Measurements from ENCODE around the gene S100A1. TPM values are rescaled to one million over a fixed set of nuclear protein-coding genes. Genes with fewer than 3 reads are reported as not detected.

Gene S100A1
- total and polyA plus RNA-seq, 12 donors: 685 to 3,035 (median 2,343) TPM

DNA sequence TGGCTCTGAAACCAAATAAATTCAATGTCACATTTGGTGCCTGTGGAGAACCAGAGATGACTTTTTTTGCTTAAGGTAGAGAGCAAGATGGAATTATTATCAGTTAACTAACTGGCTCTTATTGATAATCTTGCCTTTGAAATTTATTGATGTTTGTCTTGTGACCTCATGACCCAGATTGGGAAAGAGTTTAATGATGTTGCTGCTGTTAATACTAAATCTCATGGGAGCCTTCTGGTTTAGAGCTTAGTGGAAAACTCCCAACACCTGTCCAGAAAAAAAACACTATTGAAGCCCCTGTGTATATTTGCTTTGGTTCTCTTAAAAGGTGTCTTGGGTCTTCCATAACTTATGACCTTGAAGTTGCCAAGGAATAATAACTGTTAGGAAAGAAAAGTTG lies 15.6 kb downstream of the S100A1 start:
- intact Hi-C loops (cut with DNase I): no loop called here
- peaks cover 0 to 87% (median 62%) of the 10 kb centered on the region in 9 donors for H3K36me3 ChIP-seq
- no peak for ATAC-seq
- no peaks in the 10 kb centered on the region for H3K9me3 ChIP-seq
- peaks cover 0 to 78% (median 45%) of the 10 kb centered on the region in 9 donors for H3K4me1 ChIP-seq
- DNase-seq: no peak
- H3K27ac ChIP-seq: peak overlapping the region in 6 of 10 donors; percentile 1 to 66 (median 29)
- TF ChIP-seq, protein P1, sequence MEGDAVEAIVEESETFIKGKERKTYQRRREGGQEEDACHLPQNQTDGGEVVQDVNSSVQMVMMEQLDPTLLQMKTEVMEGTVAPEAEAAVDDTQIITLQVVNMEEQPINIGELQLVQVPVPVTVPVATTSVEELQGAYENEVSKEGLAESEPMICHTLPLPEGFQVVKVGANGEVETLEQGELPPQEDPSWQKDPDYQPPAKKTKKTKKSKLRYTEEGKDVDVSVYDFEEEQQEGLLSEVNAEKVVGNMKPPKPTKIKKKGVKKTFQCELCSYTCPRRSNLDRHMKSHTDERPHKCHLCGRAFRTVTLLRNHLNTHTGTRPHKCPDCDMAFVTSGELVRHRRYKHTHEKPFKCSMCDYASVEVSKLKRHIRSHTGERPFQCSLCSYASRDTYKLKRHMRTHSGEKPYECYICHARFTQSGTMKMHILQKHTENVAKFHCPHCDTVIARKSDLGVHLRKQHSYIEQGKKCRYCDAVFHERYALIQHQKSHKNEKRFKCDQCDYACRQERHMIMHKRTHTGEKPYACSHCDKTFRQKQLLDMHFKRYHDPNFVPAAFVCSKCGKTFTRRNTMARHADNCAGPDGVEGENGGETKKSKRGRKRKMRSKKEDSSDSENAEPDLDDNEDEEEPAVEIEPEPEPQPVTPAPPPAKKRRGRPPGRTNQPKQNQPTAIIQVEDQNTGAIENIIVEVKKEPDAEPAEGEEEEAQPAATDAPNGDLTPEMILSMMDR (IDR thresholded peaks at IDR 0.05): no peak
- H3K27me3 ChIP-seq: no peaks in the 10 kb centered on the region
- H3K4me3 ChIP-seq: no peak overlapping the region

DNA sequence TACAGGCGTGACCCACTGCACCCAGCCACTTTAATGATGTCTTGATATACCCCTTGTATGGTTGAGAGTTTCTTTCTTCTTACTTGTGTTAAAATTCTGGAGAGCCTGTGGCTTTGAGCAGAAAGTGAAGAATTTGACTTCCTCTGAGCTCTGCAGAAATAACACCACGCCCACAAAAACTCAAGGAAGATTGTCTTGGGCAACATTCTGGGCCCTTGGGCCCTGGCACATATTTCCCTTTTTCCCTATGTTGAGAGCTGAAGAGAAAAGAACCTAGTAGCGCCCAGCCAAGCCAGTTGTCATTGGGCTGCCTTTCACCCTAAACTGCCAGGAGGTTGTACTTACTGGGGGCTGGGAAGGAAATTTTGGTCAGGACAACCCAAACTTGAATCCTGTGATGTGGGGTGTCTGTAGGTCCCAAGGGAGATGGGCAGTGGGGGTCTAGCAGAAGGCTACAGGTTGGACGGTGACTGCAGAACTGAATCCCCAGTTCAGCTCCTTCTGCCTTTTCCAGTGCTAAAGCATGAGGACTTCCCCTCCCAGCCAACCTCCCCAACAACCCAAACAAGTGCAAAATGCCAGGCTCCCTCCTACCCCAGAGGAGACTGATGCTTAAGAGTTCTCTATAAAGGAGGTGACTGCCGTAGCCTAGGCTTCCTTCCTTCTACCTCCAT lies 18.6 kb downstream of the S100A1 start:
- intact Hi-C loops (cut with DNase I): no loop called here
- TF ChIP-seq, protein P1 (IDR thresholded peaks at IDR 0.05): no peak
- Histone ChIP-seq H3K9me3 (no peaks in the 10 kb centered on the region), H3K4me1 (peaks cover 2 to 62% (median 33%) of the 10 kb centered on the region in 9 donors), H3K36me3 (peaks cover 0 to 57% (median 35%) of the 10 kb centered on the region in 9 donors), H3K27me3 (no peaks in the 10 kb centered on the region), H3K27ac (peak overlapping the region in 3 of 10 donors; percentile 19 to 30 (median 24)), H3K4me3 (no peak overlapping the region)
- DNase-seq: no peak
- 81 to 85% methylated on average over 5 of the region's 5 CpGs for WGBS, 2 donors
- peak in 7 of 8 donors; percentile 3 to 30 (median 15) for ATAC-seq

DNA sequence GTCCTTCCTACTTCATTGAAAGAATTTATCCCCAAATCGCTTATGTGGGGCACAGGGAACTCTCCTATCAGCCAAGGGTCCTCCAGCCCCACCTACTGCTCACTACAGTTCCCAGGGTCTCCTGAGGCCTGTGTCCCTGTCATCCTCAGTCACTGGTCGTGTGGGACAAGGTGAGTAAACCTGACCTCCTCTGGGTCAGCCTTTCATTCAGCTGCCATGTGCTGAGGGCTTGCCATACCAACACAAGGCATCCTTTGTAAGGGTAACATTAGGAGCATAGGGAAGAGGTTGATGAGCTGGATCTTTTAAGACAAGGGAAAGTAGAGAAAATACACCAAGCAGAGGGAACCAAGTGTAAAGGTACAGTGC lies 19.1 kb downstream of the S100A1 start:
- WGBS, 2 donors: 43 to 56% methylated on average over 2 of the region's 2 CpGs
- Histone ChIP-seq H3K27ac (peak overlapping the region in 3 of 10 donors; percentile 19 to 30 (median 24)), H3K27me3 (no peaks in the 10 kb centered on the region), H3K4me1 (peaks cover 2 to 57% (median 31%) of the 10 kb centered on the region in 9 donors), H3K9me3 (no peaks in the 10 kb centered on the region), H3K4me3 (no peak overlapping the region), H3K36me3 (peaks cover 0 to 52% (median 30%) of the 10 kb centered on the region in 9 donors)
- intact Hi-C loops (cut with DNase I): no loop called here
- TF ChIP-seq, protein P1 (IDR thresholded peaks at IDR 0.05): no peak
- peak in 5 of 8 donors; percentile 10 to 23 (median 12) for ATAC-seq
- DNase-seq: no peak

DNA sequence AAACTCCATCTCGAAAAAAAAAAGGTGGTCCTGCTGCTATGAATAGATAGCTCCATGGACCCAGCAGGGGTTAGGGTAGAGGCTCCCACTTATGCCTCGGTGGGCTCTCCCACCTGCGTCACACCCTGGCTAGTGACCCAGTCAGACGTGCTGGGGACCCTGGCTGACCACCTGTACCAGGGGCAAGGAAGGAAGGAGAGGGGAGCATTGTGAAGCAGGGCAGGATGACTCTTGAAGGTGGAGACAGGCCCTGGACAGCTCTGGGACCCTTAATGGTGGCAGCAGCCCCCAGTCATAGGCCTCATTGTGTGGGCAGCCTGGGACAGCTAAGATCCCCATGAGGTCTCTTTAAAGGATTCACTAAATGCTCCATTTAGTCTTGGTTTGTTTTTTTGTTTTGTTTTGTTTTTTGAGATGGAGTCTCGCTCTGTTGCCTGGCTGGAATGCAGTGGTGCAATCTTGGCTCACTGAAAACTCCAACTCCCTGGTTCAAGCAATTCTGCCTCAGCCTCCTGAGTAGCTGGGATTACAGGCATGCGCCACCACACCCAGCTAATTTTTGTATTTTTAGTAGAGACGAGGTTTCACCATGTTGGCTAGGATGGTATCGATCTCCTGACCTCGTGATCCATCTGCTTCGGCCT lies 19.9 kb downstream of the S100A1 start:
- WGBS, 2 donors: 87 to 88% methylated on average over 10 of the region's 10 CpGs
- TF ChIP-seq, protein P1 (IDR thresholded peaks at IDR 0.05): no peak
- intact Hi-C loops (cut with DNase I): no loop called here
- Histone ChIP-seq H3K27ac (peak overlapping the region in 1 of 10 donors; percentile 24), H3K27me3 (no peaks in the 10 kb centered on the region), H3K4me1 (peaks cover 2 to 56% (median 30%) of the 10 kb centered on the region in 9 donors), H3K9me3 (no peaks in the 10 kb centered on the region), H3K4me3 (no peak overlapping the region), H3K36me3 (peaks cover 0 to 44% (median 23%) of the 10 kb centered on the region in 9 donors)
- DNase-seq (no peak), ATAC-seq (peak in 4 of 8 donors; percentile 7 to 53 (median 12))
